B cell (primary cell): ENCODE results near the gene GADD45A. TPM values are rescaled to one million over a fixed set of nuclear protein-coding genes. Genes with fewer than 3 reads are reported as not detected.
"Not testable (repeated sequence)": the region's sequence is repeated elsewhere in the genome, so short reads cannot be mapped to it uniquely, and the experiment has no call there.

Experiments used
- ATAC-seq: fragments of 200-7000 bp; cut with Tn5 transposase; one replicate; pipeline ENCODE4 v1.10.0; 2021; ENCODE audit warnings: low read depth, mild to moderate bottlenecking, moderate number of reproducible peaks, moderate library complexity
- CTCF ChIA-PET: fragments of 350-600 bp; sonication (Branson Sonifier 250); formaldehyde crosslinking; loops from one replicate; lab custom pipeline; 2021; ENCODE audit warnings: antibody characterized with exemption, inconsistent platforms; lab: Charles Lee
- POLR2A ChIA-PET: fragments of 350-600 bp; sonication (Branson Sonifier 250); formaldehyde crosslinking; loops from one replicate; lab custom pipeline; 2021; ENCODE audit warnings: antibody characterized with exemption; lab: Charles Lee
- DNase-seq: peaks from one replicate; pipeline ENCODE4 v3.0.0; 2013
- H2AFZ ChIP-seq: 2 replicates; pipeline ENCODE4 v1.6.1; 2012; ENCODE audit warnings: mild to moderate bottlenecking, low read depth, low read length; ENCODE audit not compliant: insufficient read depth, poor library complexity, severe bottlenecking
- H3K27ac ChIP-seq, 2 donors: 1 replicate in 1 of 2; 2 replicates in 1 of 2; pipeline ENCODE4 v1.5.1; 2012 to 2013; ENCODE audit warnings: low read length in 2 of 2, mild to moderate bottlenecking in 2 of 2, moderate library complexity in 1 of 2
- H3K27me3 ChIP-seq, 4 experiments: fragments of 200-600 bp in 1 of 4; sonication (generic) in 1 of 4; replicated peaks in 1 of 4; 1 replicate in 2 of 4; 2 replicates in 2 of 4; pipeline versions ENCODE4 v1.6.1 to v1.7.0; 2013 to 2016; ENCODE audit warnings: low read length in 3 of 4, mild to moderate bottlenecking in 2 of 4, mixed read lengths in 1 of 4, moderate library complexity in 1 of 4; ENCODE audit not compliant: insufficient read depth in 4 of 4, control insufficient read depth in 3 of 4; ENCODE audit errors: control extremely low read depth in 1 of 4
- H3K36me3 ChIP-seq, 2 experiments: replicated peaks in 1 of 2; 1 replicate in 1 of 2; 2 replicates in 1 of 2; pipeline versions ENCODE4 v1.6.1 to v1.7.1; 2013; ENCODE audit warnings: low read length in 1 of 2; ENCODE audit not compliant: insufficient read depth in 2 of 2, control insufficient read depth in 1 of 2; ENCODE audit errors: control extremely low read depth in 1 of 2, extremely low read depth in 1 of 2
- H3K4me1 ChIP-seq, 2 donors: fragments of 200-600 bp in 1 of 2; sonication (generic) in 1 of 2; 1 replicate in 1 of 2; 2 replicates in 1 of 2; pipeline versions ENCODE4 v1.5.1 to v1.6.1; 2013 to 2017; ENCODE audit warnings: low read length in 2 of 2; ENCODE audit not compliant: control insufficient read depth in 2 of 2, insufficient read depth in 2 of 2
- H3K4me2 ChIP-seq: replicated peaks from 2 replicates; pipeline ENCODE3; 2012; ENCODE audit warnings: mild to moderate bottlenecking, low read depth, low read length; ENCODE audit not compliant: poor library complexity, severe bottlenecking
- H3K4me3 ChIP-seq, 5 experiments: fragments of 200-600 bp in 1 of 5; sonication (generic) in 1 of 5; 1 replicate in 3 of 5; 2 replicates in 2 of 5; pipeline versions ENCODE4 v1.5.1 to v1.7.0; 2011 to 2016; ENCODE audit warnings: low read length in 4 of 5, mild to moderate bottlenecking in 4 of 5, low read depth in 2 of 5, control low read depth in 1 of 5, moderate library complexity in 1 of 5; ENCODE audit not compliant: insufficient read depth in 1 of 5; ENCODE audit errors: control extremely low read depth in 1 of 5, extremely low read depth in 1 of 5
- H3K79me2 ChIP-seq: fragments of 200-600 bp; sonication (generic); one replicate; pipeline ENCODE4 v1.6.0; 2016; ENCODE audit warnings: low read length; ENCODE audit not compliant: control insufficient read depth, insufficient read depth
- H3K9ac ChIP-seq: fragments of 200-600 bp; sonication (generic); 2 replicates; pipeline ENCODE4 v1.6.1; 2017; ENCODE audit warnings: mild to moderate bottlenecking, low read length, moderate library complexity
- H3K9me3 ChIP-seq, 3 donors: one replicate each; pipeline versions ENCODE4 v1.6.1 to v1.7.1; 2013; ENCODE audit warnings: low read length in 2 of 3; ENCODE audit not compliant: control insufficient read depth in 2 of 3, insufficient read depth in 1 of 3; ENCODE audit errors: control extremely low read depth in 1 of 3
- H4K20me1 ChIP-seq: 2 replicates; pipeline ENCODE4 v1.6.0; 2012; ENCODE audit warnings: mild to moderate bottlenecking, low read length; ENCODE audit not compliant: insufficient read depth, control insufficient read depth, poor library complexity, severe bottlenecking
- H3K27ac Mint-ChIP-seq: one replicate; pipeline ENCODE4 v1.8.0; 2021; ENCODE audit warnings: mixed read lengths
- H3K27me3 Mint-ChIP-seq: one replicate; pipeline ENCODE4 v1.8.0; 2021; ENCODE audit warnings: mixed read lengths
- H3K4me1 Mint-ChIP-seq: one replicate; pipeline ENCODE4 v1.8.0; 2021; ENCODE audit warnings: mixed read lengths
- H3K4me3 Mint-ChIP-seq: one replicate; pipeline ENCODE4 v1.8.0; 2021; ENCODE audit warnings: mixed read lengths
- H3K9me3 Mint-ChIP-seq: one replicate; pipeline ENCODE4 v1.8.0; 2022; ENCODE audit warnings: mixed read lengths; ENCODE audit not compliant: insufficient read depth
- CTCF ChIP-seq: fragments of 200-600 bp; IDR thresholded peaks from one replicate; pipeline ENCODE4 v1.8.0; 2022; ENCODE audit warnings: antibody characterized with exemption, mild to moderate bottlenecking
- EZH2 ChIP-seq: IDR thresholded peaks from 2 replicates; pipeline ENCODE4 v1.6.1; 2012; ENCODE audit warnings: borderline replicate concordance, low read depth, mild to moderate bottlenecking, moderate library complexity, low read length; ENCODE audit not compliant: insufficient read depth, poor library complexity, severe bottlenecking
- WGBS: methylation state at CpG from one replicate; pipeline ENCODE4 v1.1.5; 2013; ENCODE audit warnings: missing lambda C conversion rate; ENCODE audit not compliant: insufficient coverage; 5-methylcytosine and 5-hydroxymethylcytosine counted together
- intact Hi-C: fragments of 100-400 bp; cut with micrococcal nuclease; formaldehyde crosslinking; loops from one replicate; pipeline ENCODE4 v1.10.0; 2022
- polyA plus RNA-seq: library from polyadenylated mRNA; depleted of rRNA; stranded (reverse); fragments of >200 nt; gene quantifications from 2 replicates; pipeline ENCODE4 v1.2.3, GENCODE V29; 2012
- total RNA-seq, 2 donors: library from RNA; stranded (reverse); fragments of 120-200 nt in 1 of 2; gene quantifications; 1 replicate in 1 of 2; 2 replicates in 1 of 2; pipeline versions ENCODE4 v1.2.3 to v1.2.4, GENCODE V29; 2013 to 2022

GADD45A gene
- total and polyA plus RNA-seq, 2 donors (not counting 1 experiment from before 2014, with no cell fraction given) = 11.6 to 21.1 TPM

- ChIA-PET POLR2A (no interaction called here), CTCF (no interaction called here)
- no peak overlapping the region for H2AFZ ChIP-seq
- intact Hi-C loops = no loop called here
- H3K4me3 Mint-ChIP-seq = no peak overlapping the region
- no peak overlapping the region for H3K27ac Mint-ChIP-seq
- DNase-seq (no peak), ATAC-seq (no peak)
- no peaks in the 10 kb centered on the region for H3K9me3 ChIP-seq
- no peaks in the 10 kb centered on the region for H4K20me1 ChIP-seq
- no peak overlapping the region for H3K4me3 ChIP-seq
- no peak overlapping the region for H3K4me2 ChIP-seq
- H3K36me3 ChIP-seq = no peaks in the 10 kb centered on the region
- H3K27ac ChIP-seq = no peak overlapping the region
- TF ChIP-seq EZH2 (no peak), CTCF (no peak)
- no peaks in the 10 kb centered on the region for H3K4me1 Mint-ChIP-seq
- peaks cover 0 to 4% (median 0%) of the 10 kb centered on the region in 4 experiments for H3K27me3 ChIP-seq
- peaks cover 10% of the 10 kb centered on the region for H3K27me3 Mint-ChIP-seq
- no peak overlapping the region for H3K9ac ChIP-seq
- no peaks in the 10 kb centered on the region for H3K9me3 Mint-ChIP-seq
- H3K79me2 ChIP-seq = no peaks in the 10 kb centered on the region
- H3K4me1 ChIP-seq = no peaks in the 10 kb centered on the region
These were observed 31.7 kb upstream of the GADD45A start for GRCh38 chr1:67653304-67653703.

GRCh38 chr1:67655581-67655980 lies 29.4 kb upstream of the GADD45A start:
- no peak for TF ChIP-seq CTCF
- no peak for TF ChIP-seq EZH2
- Mint-ChIP-seq H3K4me1 (no peaks in the 10 kb centered on the region), H3K9me3 (no peaks in the 10 kb centered on the region), H3K4me3 (no peak overlapping the region), H3K27ac (no peak overlapping the region), H3K27me3 (peaks cover 21% of the 10 kb centered on the region)
- Histone ChIP-seq H3K27ac (no peak overlapping the region), H2AFZ (no peak overlapping the region), H3K27me3 (peaks cover 0 to 4% (median 0%) of the 10 kb centered on the region in 4 experiments), H3K9ac (no peak overlapping the region), H3K9me3 (no peaks in the 10 kb centered on the region), H3K4me3 (no peak overlapping the region), H3K36me3 (no peaks in the 10 kb centered on the region), H3K79me2 (no peaks in the 10 kb centered on the region), H3K4me1 (no peaks in the 10 kb centered on the region), H4K20me1 (no peaks in the 10 kb centered on the region), H3K4me2 (no peak overlapping the region)
- WGBS = no CpG with 5 or more reads among the region's 2 CpGs
- intact Hi-C loops = no loop called here
- CTCF ChIA-PET = no interaction called here
- POLR2A ChIA-PET = no interaction called here
- DNase-seq (no peak), ATAC-seq (no peak)

GRCh38 chr1:67657152-67657551 lies 27.8 kb upstream of the GADD45A start:
- intact Hi-C loops, H3K27ac Mint-ChIP-seq, H3K9ac ChIP-seq, H3K9me3 Mint-ChIP-seq, H4K20me1 ChIP-seq, ATAC-seq, CTCF ChIA-PET, H3K27ac ChIP-seq, H3K36me3 ChIP-seq, H3K4me1 Mint-ChIP-seq, H3K9me3 ChIP-seq, H3K79me2 ChIP-seq, DNase-seq, POLR2A ChIA-PET, H3K4me2 ChIP-seq, H3K4me3 Mint-ChIP-seq, H3K4me1 ChIP-seq, H3K4me3 ChIP-seq, H2AFZ ChIP-seq, H3K27me3 ChIP-seq: not testable (repeated sequence)
- WGBS = no CpG with 5 or more reads among the region's 1 CpG
- H3K27me3 Mint-ChIP-seq = peaks cover 27% of the 10 kb centered on the region
